Activated CD4-positive, alpha-beta T cell treated with anti-CD3 and anti-CD28 coated beads, Interleukin-2, amount 10 ng/mL, durations not matched to agents 24 days and 14 days (primary cell): ENCODE results near the gene GPR160. TPM values are rescaled to one million over a fixed set of nuclear protein-coding genes. Genes with fewer than 3 reads are reported as not detected.

ENCODE experiments used
- DNase-seq: peaks from one replicate; pipeline ENCODE4 v3.0.0; 2022
- H3K27ac Mint-ChIP-seq: one replicate; pipeline ENCODE4 v1.8.0; 2022; ENCODE audit warnings: mild to moderate bottlenecking, mixed read lengths
- H3K27me3 Mint-ChIP-seq: one replicate; pipeline ENCODE4 v1.8.0; 2022; ENCODE audit warnings: mixed read lengths
- H3K36me3 Mint-ChIP-seq: one replicate; pipeline ENCODE4 v1.8.0; 2022; ENCODE audit warnings: low read depth, mild to moderate bottlenecking, mixed read lengths
- H3K4me1 Mint-ChIP-seq: one replicate; pipeline ENCODE4 v1.8.0; 2021; ENCODE audit warnings: mixed read lengths
- H3K4me3 Mint-ChIP-seq: one replicate; pipeline ENCODE4 v1.8.0; 2022; ENCODE audit warnings: mild to moderate bottlenecking, moderate library complexity, mixed read lengths
- H3K9me3 Mint-ChIP-seq: one replicate; pipeline ENCODE4 v1.8.0; 2021; ENCODE audit warnings: mixed read lengths
- intact Hi-C: fragments of 100-400 bp; cut with micrococcal nuclease; formaldehyde crosslinking; loops from one replicate; pipeline ENCODE4 v1.15.1; 2023
- total RNA-seq: library from RNA; stranded (reverse); gene quantifications from 2 replicates; pipeline ENCODE4 v1.2.3, GENCODE V29; 2022

GPR160 gene
- total RNA-seq, 1 donor from 2014 or later: 3.4 TPM

DNA sequence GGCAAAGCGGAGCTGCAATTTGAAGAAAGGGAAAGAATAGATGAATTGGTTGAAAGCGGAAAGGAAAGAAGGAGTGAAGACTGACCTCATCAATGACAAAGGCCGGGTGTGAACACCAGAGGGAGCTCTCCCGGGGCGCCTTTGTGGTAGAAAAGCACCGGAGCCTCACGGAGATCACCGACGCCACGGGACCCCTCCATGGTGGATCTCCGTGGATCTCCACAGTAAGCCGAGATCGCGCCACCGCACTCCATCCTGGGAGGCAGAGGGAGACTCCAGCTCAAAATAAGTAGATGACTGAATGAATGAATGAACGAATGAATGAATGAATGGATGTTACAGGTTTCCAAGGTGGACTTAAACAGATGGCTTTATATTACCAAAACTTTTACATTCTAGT lies 25.0 kb downstream of the GPR160 start:
- no peak overlapping the region for H3K27ac Mint-ChIP-seq
- DNase-seq: no peak
- H3K4me3 Mint-ChIP-seq: no peak overlapping the region
- H3K36me3 Mint-ChIP-seq: no peaks in the 10 kb centered on the region
- intact Hi-C loops: no loop called here
- H3K4me1 Mint-ChIP-seq: peaks cover 6% of the 10 kb centered on the region
- no peaks in the 10 kb centered on the region for H3K9me3 Mint-ChIP-seq
- no peaks in the 10 kb centered on the region for H3K27me3 Mint-ChIP-seq

DNA sequence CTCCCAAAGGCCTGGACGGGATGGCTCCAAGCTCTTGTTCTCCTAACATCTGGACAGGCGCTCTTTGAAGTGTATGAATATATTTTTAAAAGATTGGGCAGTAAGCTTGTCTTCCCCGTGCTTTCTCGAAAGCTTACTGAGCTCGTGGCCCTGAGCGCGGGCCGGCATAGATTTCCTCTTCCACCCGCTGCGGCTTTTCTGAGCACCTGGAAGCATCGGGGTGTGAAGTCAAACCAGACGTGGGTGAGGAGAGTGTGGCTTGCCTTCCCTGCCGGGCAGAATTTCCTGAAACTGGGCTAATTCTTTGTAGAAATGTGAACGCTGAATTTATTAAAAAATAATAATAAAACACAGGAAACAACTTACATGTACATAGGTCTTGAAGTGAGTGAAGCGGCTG lies 25.9 kb downstream of the GPR160 start:
- no peak overlapping the region for H3K27ac Mint-ChIP-seq
- no peaks in the 10 kb centered on the region for H3K36me3 Mint-ChIP-seq
- no peak for DNase-seq
- intact Hi-C loops: no loop called here
- no peaks in the 10 kb centered on the region for H3K4me1 Mint-ChIP-seq
- no peak overlapping the region for H3K4me3 Mint-ChIP-seq
- no peaks in the 10 kb centered on the region for H3K9me3 Mint-ChIP-seq
- H3K27me3 Mint-ChIP-seq: no peaks in the 10 kb centered on the region

DNA sequence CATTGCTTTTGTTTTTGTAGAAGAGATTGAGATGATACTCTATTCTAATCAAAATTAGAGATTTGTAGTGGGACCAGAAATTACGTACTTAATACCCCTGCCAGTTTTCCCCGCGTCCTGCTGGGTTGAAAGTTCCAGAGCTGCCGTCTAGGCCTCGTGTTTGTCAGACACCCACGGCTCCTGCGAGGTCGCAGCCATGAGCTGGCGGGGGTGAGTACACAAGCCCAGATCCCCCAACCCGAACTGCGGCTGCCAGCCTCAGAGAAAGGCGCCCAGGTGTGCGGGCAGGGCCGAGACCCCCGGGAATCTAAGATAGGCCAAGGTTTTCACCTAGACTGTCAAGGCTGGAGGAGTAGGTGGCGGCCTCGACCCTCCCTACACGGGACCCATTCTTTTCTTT lies 26.3 kb downstream of the GPR160 start:
- no peak for DNase-seq
- H3K4me3 Mint-ChIP-seq: no peak overlapping the region
- intact Hi-C loops: no loop called here
- no peaks in the 10 kb centered on the region for H3K9me3 Mint-ChIP-seq
- no peaks in the 10 kb centered on the region for H3K4me1 Mint-ChIP-seq
- no peaks in the 10 kb centered on the region for H3K27me3 Mint-ChIP-seq
- no peaks in the 10 kb centered on the region for H3K36me3 Mint-ChIP-seq
- no peak overlapping the region for H3K27ac Mint-ChIP-seq

DNA sequence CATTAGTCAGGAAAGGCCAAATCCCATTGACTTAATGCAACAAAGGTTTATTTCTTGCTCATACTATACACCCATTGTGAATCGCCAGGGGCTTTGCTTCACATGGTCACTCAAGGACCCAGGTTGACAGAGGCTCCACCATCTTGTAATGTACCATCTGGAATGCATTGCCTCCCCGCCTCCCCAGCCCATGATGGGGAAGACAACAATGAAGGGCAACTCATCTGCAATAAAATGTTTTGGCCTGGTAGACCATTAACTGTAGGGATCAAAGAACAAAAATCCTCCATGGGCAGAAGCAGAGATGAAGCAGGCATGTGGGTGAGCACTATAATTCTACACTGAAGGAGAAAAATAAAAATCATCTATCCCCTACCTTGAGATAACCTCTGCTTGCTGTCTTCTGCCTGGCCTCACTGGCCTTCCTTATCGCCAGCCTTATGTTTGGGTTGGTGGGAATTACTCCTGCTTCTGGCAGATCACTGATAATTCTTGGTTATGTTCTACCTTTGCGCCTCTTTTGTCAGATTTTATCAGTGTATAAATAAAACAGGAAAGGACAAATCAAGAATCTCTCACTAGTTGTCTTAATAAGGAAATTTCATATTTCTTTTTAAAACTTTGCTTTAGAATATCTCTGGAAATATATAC lies 37.8 kb downstream of the GPR160 start:
- H3K4me3 Mint-ChIP-seq: no peak overlapping the region
- H3K9me3 Mint-ChIP-seq: peaks cover 13% of the 10 kb centered on the region
- no peak for DNase-seq
- no peaks in the 10 kb centered on the region for H3K27me3 Mint-ChIP-seq
- no peak overlapping the region for H3K27ac Mint-ChIP-seq
- intact Hi-C loops: loop anchor here (5.0 kb wide), 1 partner anchor 38 kb away; the partner anchor contains the start of gene GPR160
- peaks cover 28% of the 10 kb centered on the region for H3K36me3 Mint-ChIP-seq
- peaks cover 9% of the 10 kb centered on the region for H3K4me1 Mint-ChIP-seq

DNA sequence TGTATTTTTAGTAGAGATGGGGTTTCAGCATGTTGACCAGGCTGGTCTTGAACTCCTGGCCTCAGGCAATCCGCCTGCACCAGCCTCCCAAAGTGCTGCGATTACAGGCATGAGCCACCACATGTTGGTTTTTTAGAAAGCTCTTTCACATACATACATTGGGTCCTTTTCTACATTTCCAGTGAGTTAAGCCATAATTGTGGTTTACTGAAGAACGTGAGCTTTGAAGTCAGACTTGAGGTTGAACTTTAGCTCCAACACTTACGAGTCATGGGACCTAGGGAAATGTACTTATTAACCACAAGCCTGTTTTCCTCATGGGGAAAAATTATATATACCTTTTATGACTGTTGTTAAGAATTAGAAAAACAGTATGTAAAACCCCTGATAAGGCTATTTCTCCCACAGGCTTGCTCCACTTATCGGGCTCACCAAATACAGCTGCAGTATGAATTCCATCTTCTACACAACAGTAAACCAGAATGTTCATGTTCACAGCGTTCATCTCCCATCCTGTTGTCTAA lies 39.0 kb downstream of the GPR160 start:
- peaks cover 9% of the 10 kb centered on the region for H3K4me1 Mint-ChIP-seq
- H3K36me3 Mint-ChIP-seq: peaks cover 27% of the 10 kb centered on the region
- no peak for DNase-seq
- no peak overlapping the region for H3K4me3 Mint-ChIP-seq
- no peak overlapping the region for H3K27ac Mint-ChIP-seq
- H3K27me3 Mint-ChIP-seq: no peaks in the 10 kb centered on the region
- H3K9me3 Mint-ChIP-seq: peaks cover 13% of the 10 kb centered on the region
- intact Hi-C loops: loop anchor here (5.0 kb wide), 1 partner anchor 39 kb away; the partner anchor contains the start of gene GPR160

DNA sequence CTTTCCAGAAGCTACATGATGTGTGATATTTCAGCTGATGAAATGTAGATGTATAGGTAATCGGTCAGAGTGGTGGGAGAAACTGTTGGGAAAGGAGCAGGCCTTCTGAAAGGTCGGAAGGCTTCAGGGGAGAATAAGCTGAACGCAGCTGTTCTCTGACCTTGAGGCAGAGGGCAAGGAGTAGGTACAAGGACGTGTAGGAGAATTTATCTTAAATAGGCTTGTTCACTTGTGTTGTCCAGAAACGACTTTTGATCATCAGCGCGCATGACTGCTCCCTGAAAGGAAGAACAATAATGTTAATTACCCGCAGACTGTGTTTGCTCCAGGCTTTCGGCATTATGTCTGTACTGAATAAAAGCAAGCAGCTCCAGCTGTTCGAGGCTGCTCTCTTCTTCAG lies 39.6 kb downstream of the GPR160 start:
- intact Hi-C loops: loop anchor here (5.0 kb wide), 1 partner anchor 40 kb away; the partner anchor contains the start of gene GPR160
- peaks cover 11% of the 10 kb centered on the region for H3K9me3 Mint-ChIP-seq
- H3K27ac Mint-ChIP-seq: no peak overlapping the region
- no peaks in the 10 kb centered on the region for H3K27me3 Mint-ChIP-seq
- H3K4me1 Mint-ChIP-seq: peaks cover 9% of the 10 kb centered on the region
- H3K4me3 Mint-ChIP-seq: no peak overlapping the region
- peaks cover 24% of the 10 kb centered on the region for H3K36me3 Mint-ChIP-seq
- DNase-seq: no peak

DNA sequence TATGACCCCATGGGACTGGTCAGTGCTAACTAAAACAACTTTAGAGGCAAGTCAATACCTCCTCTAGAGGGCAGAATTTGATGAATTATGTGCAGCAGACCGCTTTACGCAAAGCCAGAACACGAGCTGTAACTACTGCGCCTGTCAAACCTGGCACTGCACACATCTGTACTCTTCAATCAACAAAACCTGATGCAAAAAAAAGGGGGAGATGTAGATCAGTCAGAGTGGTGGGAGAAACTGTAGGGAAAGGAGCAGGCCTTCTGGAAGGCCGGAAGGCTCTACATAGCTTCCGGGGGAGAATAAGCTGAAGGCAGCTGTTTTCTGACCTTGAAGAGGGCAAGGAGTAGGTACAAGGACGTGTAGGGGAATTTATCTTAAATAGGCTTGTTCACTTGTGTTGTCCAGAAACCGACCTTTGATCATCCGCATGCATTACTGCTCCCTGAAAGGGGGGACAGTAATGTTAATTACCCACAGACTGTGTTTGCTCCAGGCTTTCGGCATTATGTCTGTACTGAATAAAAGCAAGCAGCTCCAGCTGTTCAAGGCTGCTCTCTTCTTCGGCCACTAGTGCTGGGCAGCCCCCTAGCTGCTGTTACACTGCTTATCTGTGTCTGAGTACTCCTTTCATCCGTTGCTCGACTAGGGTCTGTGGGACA lies 41.0 kb downstream of the GPR160 start:
- Mint-ChIP-seq H3K27me3 (no peaks in the 10 kb centered on the region), H3K9me3 (peaks cover 4% of the 10 kb centered on the region), H3K36me3 (peaks cover 20% of the 10 kb centered on the region), H3K27ac (no peak overlapping the region), H3K4me1 (peaks cover 9% of the 10 kb centered on the region), H3K4me3 (no peak overlapping the region)
- DNase-seq: no peak
- intact Hi-C loops: loop anchor here (5.0 kb wide), 1 partner anchor 41 kb away; the partner anchor contains the start of gene GPR160

DNA sequence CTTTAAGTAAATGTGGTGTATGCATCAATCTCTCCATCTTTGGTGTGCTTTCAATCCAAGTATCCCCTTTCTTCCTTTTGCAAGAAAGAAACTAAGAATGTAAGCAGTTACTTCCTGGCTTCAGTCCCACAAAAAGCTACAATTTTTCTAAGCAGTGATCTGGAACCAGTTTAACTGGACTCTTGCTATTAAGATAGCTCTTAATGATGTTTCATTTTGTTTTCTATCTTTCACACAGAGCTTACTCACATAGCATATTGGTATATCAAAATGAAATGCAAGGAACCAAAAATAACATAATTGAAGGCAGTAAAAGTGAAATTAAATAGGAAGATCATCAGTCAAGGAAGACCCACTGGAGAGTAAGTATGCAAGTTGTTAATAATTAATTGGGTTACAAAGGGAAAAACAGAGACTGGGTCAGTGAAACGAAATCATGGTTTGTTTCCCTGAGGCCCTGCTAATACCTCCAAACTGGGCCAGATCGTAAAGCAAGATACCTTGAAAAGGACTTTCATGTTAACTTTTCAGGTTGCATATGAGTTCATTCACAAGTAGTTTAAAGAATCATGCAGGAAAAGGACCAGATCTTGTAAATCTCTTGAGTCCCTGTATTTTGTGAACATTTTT lies 41.9 kb downstream of the GPR160 start:
- no peak overlapping the region for H3K4me3 Mint-ChIP-seq
- intact Hi-C loops: loop anchor here (5.0 kb wide), 1 partner anchor 42 kb away; the partner anchor contains the start of gene GPR160
- H3K4me1 Mint-ChIP-seq: peaks cover 9% of the 10 kb centered on the region
- peaks cover 18% of the 10 kb centered on the region for H3K36me3 Mint-ChIP-seq
- no peaks in the 10 kb centered on the region for H3K27me3 Mint-ChIP-seq
- H3K9me3 Mint-ChIP-seq: peaks cover 4% of the 10 kb centered on the region
- no peak for DNase-seq
- H3K27ac Mint-ChIP-seq: no peak overlapping the region

DNA sequence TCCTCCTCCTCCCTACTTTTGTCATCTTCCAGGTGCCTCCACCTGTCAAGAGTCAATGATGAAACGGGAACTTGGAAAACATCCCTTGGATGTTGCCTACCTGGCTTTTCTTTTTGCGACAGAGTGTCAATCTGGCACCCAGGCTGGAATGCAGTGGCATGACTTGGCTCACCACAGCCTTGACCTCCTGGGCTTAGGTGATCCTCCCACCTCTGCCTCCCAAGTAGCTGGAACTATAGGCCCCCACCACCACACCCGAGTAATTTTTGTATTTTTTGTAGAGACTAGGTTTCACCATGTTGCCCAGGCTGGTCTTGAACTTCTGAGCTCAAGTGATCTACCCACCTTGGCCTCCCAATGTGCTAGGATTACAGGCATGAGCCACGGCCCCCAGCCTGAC lies 42.8 kb downstream of the GPR160 start:
- Mint-ChIP-seq H3K27ac (no peak overlapping the region), H3K36me3 (peaks cover 17% of the 10 kb centered on the region)

DNA sequence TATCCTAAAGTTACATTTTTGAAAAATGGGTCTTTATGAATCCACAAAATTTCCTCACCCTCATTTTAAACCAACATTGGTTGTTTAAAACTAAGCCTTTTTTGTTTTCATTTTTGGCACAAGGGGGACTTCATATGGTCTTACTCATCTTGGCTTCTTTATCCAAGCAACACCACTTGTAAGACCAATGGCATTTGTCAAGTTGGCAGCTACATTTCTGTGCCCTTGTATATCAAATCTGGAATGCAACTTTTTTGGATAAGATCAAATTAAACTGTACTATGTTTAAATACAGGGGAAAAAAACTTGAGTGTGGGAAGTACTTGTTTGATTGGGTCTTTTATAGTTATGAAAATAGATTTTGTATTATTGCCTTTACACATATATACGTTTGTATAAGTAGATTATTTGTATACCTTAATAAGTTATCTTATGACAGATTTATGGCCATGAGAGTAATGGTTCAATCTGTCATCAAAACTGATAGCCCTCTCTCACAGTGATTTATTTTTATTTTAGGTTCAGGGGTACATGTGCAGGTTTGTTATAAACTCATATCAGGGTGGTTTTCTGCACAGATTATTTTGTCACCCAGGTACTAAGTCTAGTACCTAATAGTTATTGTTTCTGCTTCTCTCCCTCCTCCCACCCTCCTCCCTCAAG lies 43.4 kb downstream of the GPR160 start:
- Mint-ChIP-seq H3K9me3 (no peaks in the 10 kb centered on the region), H3K4me3 (no peak overlapping the region), H3K36me3 (peaks cover 17% of the 10 kb centered on the region), H3K27ac (no peak overlapping the region), H3K4me1 (peaks cover 9% of the 10 kb centered on the region), H3K27me3 (no peaks in the 10 kb centered on the region)
- no peak for DNase-seq
- intact Hi-C loops: no loop called here

More for the DNA sequence above, 42.8 kb downstream of the GPR160 start:
- Mint-ChIP-seq H3K27me3 (no peaks in the 10 kb centered on the region), H3K9me3 (peaks cover under 1% of the 10 kb centered on the region), H3K4me1 (peaks cover 9% of the 10 kb centered on the region), H3K4me3 (no peak overlapping the region)
- DNase-seq: no peak
- intact Hi-C loops: no loop called here

DNA sequence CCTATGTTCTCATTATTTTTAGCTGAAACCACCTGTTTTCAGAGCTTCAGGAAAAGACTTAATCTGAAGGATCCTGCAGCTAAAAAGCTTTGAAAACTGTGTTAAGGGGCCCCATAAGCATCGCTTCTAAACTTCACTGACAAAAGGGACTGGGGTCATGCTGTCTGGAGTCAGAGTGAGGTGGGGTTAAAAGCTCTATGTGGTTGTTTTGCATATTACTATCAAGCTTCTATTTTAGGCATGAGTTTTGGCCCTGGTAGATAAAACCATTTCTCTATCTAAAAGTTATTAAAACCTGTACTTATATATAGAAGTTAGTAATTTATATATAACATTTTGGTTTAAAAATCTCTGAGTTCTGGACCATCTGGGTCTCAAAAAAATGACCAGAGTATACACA lies 45.5 kb downstream of the GPR160 start:
- peaks cover 18% of the 10 kb centered on the region for H3K36me3 Mint-ChIP-seq
- peaks cover 5% of the 10 kb centered on the region for H3K4me1 Mint-ChIP-seq
- no peak overlapping the region for H3K27ac Mint-ChIP-seq
- intact Hi-C loops: no loop called here
- no peaks in the 10 kb centered on the region for H3K27me3 Mint-ChIP-seq
- DNase-seq: no peak
- H3K9me3 Mint-ChIP-seq: no peaks in the 10 kb centered on the region
- no peak overlapping the region for H3K4me3 Mint-ChIP-seq

- Mint-ChIP-seq H3K27me3 (no peaks in the 10 kb centered on the region), H3K36me3 (peaks cover 25% of the 10 kb centered on the region), H3K4me3 (no peak overlapping the region), H3K4me1 (peaks cover under 1% of the 10 kb centered on the region), H3K9me3 (no peaks in the 10 kb centered on the region), H3K27ac (no peak overlapping the region)
- DNase-seq: no peak
- intact Hi-C loops: no loop called here
Observed at GRCh38 chr3:170085396-170085795, 47.6 kb downstream of the GPR160 start.

DNA sequence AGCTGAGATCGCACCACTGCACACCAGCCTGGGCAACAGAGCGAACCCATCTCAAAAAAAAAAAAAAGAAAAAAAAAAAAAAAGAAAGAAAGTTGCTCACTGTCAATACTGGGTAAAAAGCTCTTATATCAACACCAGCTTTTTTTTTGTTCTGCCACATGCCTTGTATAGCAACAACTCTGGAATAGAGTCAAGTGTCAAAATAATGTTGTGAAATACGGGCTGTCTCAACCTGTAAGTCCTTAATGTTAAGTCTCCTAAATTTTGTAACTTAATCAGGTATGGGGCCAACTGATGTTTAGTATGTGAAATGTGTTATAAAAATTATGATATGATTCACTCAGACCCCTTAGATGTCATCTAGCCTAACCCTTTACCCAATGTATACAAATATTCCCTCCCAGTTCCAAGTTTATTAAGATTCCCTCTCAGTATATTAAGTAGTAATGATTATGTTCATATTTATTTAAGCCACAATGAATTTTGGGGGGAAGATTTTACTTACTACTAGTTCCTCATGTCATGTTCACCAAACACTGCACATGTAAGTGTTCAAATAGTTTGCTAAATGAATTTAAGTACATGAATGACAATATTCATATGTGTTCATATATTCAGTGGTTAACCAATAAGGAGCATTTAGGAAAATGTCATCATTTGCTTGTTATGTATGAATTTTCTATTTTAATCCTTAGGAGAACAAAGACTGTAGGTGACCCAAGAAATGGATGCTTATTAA lies 52.2 kb downstream of the GPR160 start:
- Mint-ChIP-seq H3K36me3 (peaks cover 42% of the 10 kb centered on the region), H3K4me3 (no peak overlapping the region), H3K27ac (no peak overlapping the region), H3K9me3 (no peaks in the 10 kb centered on the region), H3K27me3 (no peaks in the 10 kb centered on the region), H3K4me1 (no peaks in the 10 kb centered on the region)
- no peak for DNase-seq
- intact Hi-C loops: no loop called here
